NOMO-1 treated with dmso at 0.1 percent for 144 hours (cell line): Measurements from ENCODE around the gene CLEC20A.

Source experiments
- DNase-seq: peaks from one replicate; lab custom pipeline; 2025; ENCODE audit not compliant: unreplicated experiment; lab: John Stamatoyannopoulos, UW

The CLEC20A gene

GRCh38 chr1:178500936-178501554 lies 4.3 kb upstream of the CLEC20A start:
- no peak for DNase-seq

GRCh38 chr1:178500091-178500770 lies 3.5 kb upstream of the CLEC20A start:
- DNase-seq = no peak

- no peak for DNase-seq
Observed at GRCh38 chr1:178498896-178499675, 2.3 kb upstream of the CLEC20A start.

- no peak for DNase-seq
Observed at GRCh38 chr1:178497903-178498478, 1.2 kb upstream of the CLEC20A start.

- no peak for DNase-seq
Observed at GRCh38 chr1:178495741-178496409, 889 bp downstream of the CLEC20A start.

- no peak for DNase-seq
Observed at GRCh38 chr1:178495158-178495557, 1.6 kb downstream of the CLEC20A start.

- DNase-seq = no peak
Observed at GRCh38 chr1:178494569-178494971, 2.2 kb downstream of the CLEC20A start.

- DNase-seq = no peak
Observed at GRCh38 chr1:178493301-178493741, 3.4 kb downstream of the CLEC20A start.

GRCh38 chr1:178492341-178492740 lies 4.4 kb downstream of the CLEC20A start:
- no peak for DNase-seq

GRCh38 chr1:178491721-178492120 lies 5.0 kb downstream of the CLEC20A start:
- DNase-seq = no peak

- no peak for DNase-seq
Observed at GRCh38 chr1:178490967-178491366, 5.8 kb downstream of the CLEC20A start.

GRCh38 chr1:178490136-178490535 lies 6.6 kb downstream of the CLEC20A start:
- no peak for DNase-seq

- no peak for DNase-seq
Observed at GRCh38 chr1:178489399-178489798, 7.4 kb downstream of the CLEC20A start.

- no peak for DNase-seq
Observed at GRCh38 chr1:178488393-178488792, 8.4 kb downstream of the CLEC20A start.

- DNase-seq = no peak
Observed at GRCh38 chr1:178487070-178487615, 9.6 kb downstream of the CLEC20A start.

- no peak for DNase-seq
Observed at GRCh38 chr1:178486100-178487069, 10.4 kb downstream of the CLEC20A start.

GRCh38 chr1:178485541-178485981 lies 11.2 kb downstream of the CLEC20A start:
- no peak for DNase-seq

GRCh38 chr1:178484698-178485225 lies 12.0 kb downstream of the CLEC20A start:
- DNase-seq = no peak

GRCh38 chr1:178483251-178483957 lies 13.4 kb downstream of the CLEC20A start:
- DNase-seq = no peak
